NCI-H526 treated with DMSO at 0.1 percent for 48 hours (cell line): Measurements from ENCODE around the gene ROMO1.
"Not testable (repeated sequence)": the region's sequence is repeated elsewhere in the genome, so short reads cannot be mapped to it uniquely, and the experiment has no call there.

Source experiments
- DNase-seq: peaks from one replicate; lab custom pipeline; 2025; lab: John Stamatoyannopoulos, UW

Gene ROMO1

DNA sequence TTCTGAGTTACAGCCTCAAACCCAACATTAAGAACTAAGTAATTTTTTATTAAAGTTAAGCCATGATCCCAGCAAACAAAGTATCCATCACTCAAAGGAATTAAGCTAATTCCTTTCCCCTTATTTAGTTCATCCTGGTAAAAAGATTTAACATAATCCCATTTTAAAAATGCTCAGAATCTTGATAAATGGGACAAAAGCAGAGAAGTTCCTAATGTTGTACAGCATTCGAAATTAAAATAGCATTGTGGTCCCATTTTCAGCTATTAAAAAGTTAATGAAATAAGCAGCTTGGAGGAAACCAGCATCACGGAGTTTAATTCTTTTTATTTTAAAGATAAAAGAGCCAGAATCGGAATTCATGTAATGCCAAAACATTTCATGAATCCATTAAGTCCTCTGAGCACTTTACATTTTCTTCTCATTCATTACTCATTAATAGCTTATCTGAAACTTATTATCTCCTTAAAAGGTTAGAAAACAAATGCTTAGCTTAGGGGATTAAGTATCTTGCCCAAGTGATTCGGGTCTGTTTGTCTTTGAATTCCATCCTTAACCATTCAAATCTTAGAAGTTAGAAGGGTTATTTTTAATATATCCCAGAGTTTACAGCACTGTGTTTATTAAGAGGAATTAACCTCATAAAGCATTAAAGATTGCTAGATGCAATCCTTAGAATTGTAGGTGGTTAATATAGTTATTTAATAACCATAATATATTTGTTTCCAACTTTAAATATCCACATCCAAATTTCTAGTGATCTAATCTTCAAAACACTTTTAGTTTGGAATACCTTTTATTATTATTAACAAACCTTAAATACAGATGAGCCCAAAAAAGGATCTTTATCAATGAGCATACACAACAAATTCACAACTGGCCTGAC is 31.6 kb downstream of the ROMO1 start:
- no peak for DNase-seq

DNA sequence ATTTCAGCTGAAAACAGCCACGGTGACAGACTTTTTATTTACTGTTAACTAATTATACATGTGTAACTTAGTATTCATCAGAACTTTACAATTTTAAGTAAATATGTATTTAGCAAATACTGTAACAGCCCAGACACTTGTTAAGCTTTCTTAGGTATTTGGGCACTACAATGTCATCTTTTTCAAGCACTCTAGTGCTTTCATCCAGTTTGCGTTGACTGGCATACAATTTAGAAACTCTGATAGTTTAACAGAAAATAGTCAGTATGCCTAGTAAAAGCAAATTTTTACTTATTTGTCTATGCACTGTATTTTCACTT is 32.2 kb downstream of the ROMO1 start:
- no peak for DNase-seq

DNA sequence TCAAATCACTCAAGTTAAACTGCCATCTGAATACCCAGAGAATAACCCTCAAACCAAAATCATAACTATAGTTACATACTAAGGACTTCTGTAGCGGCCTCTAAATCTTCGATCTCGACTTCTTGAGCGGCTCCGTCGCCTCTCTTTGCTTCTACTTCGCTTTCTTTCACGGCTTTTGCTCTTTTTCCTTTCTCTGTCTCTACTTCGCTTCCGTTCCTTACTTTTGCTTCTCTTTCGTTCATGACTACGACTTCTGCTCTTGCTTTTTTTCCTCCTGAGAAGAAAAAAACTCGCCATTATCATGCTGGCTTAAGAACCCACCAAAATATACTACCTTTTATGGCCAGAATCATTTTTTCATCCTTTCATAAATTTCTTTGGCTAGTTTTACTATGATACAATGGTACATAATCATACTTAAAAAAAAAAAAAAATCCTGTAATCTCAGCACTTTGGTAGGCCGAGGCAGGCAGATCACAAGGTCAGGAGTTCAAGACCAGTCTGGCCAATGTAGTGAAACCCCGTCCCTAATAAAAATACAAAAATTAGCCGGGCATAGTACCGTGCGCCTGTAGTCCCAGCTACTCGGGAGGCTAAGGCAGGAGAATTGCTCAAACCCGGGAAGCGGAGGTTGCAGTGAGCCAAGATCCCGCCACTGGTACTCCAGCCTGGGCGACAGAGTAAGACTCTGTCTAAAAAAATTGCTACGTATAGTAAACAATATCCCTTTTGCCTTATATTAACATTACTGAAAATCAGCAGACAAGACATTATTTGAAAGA is 32.8 kb downstream of the ROMO1 start:
- no peak for DNase-seq

DNA sequence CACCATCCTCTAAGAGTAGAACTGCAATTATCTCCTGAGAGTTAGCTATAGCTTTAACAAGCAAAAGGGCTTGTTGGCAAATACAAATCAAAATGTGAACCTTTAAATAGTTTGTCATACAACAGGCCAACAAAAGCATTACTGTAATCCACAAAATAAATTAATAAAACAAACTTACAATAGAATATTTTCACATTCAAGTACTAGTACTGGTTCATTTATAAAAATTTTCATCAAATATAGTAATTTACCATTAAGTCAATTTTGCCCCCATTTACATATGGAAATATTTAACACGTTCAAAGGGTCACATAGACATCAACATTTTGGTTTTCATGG is 33.4 kb downstream of the ROMO1 start:
- DNase-seq = no peak

DNA sequence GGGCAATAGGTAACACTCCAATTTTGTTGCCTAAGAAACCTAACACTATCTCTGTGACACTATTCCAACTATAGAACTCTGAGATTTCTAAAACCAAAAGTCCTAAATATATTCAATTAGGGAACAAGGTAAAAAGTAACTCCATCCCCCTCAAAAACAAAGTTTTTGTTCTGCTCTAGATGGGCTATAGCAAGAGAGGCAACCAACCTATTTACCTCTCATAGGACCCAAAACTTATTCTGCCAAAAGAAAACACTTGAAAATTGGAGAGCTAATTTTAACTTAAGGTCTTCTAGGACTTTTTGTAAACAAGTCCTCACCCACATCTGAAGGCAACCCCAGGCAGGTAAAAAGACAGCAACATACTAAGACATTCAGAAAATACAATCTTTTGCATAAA is 35.2 kb downstream of the ROMO1 start:
- no peak for DNase-seq

DNA sequence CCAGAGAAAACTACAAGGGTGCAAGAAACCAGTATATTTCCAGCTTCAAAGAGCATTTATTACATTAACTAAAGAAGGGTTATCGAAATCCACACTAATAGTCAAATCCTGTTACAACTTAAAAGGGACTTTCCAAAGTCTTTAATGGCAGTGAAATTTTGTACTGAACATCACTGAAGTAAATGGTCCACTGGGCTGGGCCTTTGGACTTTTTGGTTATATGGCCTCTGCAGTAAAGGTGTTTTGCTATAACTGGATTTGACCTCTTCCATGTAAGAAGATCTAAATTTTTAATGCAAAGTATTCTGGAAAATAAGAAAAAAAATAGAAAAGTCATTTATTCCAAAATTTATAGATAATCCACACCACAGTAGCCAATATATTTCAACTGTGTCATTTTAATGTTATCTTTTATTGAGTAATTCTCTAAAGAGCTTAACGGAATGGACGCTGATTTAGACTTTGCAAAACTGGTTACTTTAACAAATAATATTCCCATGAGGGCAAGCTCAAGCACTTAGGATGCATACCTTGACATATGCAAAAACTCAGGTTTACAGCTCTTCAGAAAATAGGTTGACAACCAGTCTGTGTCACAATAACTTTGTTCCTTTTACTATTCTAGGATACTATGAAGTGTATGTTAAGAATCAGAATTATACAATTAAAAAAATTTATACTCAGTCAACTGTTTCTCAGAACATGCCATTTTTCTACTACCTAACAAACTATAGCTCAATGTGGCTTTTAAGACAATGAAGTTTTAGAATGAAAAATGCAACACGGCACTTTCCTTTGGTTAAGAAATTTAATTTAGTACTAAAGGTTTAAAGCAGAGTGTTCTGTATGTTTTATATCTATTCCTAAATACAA is 35.8 kb downstream of the ROMO1 start:
- no peak for DNase-seq

DNA sequence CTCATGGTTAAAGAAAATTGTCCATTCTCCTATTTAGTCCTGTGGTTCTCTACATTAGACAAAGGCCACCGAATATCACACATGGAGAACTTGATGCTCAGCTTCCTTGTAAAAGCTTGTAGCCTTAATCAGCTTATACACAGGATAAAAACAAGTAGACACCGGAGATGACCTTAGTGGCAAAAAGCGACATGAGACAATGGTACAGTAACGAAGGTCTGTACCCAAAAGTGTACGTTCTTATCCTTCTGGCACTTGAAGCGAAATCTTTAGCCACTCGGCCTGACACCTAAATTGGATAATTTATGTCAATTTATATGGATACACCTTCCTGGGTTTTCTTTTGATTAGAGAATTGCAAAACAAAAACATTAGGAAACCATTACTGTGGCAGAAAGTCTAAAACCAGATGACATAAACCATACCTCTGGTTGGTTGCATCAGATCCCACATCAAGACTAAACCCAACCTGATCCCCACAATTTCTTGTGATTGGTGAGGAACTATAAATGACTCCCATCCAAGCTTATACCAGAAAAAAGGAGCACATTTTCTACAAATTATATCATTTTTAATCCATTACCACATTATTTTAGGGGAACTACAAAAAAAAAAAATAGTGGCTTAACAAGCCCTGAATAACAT is 36.7 kb downstream of the ROMO1 start:
- DNase-seq = no peak

DNA sequence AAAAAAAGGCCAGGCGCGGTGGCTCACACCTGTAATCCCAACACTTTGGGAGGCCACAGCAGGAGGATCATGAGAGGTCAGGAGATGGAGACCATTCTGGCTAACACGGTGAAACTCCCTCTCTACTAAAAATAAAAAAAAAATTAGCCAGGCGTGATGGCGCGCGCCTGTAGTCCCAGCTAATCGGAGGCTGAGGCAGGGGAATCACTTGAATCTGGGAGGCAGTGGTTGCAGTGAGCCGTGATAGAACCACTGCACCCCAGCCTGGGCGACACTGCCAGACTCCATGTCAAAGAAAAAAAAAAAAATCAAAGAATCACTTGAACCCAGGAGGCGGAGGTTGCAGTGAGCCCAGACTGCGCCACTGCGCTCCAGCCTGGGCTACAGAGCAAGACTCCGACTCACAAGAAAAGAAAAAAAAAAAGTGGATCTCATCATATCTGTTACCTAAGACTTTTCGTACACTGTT is 38.7 kb downstream of the ROMO1 start:
- no peak for DNase-seq

DNA sequence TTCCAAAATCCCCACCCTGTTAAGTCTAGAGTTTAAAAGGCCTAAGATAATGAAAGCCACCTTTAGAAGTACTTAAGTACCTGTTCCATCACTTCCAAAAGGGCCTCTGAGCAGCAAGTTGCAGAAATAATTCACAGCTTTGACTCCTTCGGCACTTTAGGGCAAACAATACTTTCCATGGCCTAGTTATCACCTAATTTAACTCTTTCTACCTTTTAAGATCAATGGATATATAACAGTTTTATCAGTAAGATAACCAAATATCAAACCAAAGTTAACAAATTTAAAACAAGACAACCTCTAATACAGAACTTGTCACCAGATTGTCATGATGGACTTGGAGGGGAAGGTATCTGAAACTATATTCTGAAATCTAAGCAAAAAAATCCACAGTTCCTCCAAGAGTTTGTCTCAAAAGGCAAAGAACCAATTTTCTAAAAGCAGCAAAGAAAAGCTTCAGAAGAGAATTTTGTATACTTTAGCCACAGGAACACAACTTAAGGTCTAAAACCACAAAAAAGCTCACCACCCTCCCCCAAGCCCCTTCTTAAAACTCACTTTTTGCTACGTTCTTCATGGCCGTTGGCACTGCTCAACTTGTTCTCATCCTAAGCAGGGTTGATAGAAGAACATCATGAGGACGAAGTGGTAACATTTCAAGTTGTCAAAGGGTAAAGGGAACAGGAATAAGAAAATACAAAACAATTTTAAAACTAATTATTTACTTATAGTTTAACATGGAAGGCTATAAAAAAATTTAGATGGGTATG is 39.4 kb downstream of the ROMO1 start:
- no peak for DNase-seq

DNA sequence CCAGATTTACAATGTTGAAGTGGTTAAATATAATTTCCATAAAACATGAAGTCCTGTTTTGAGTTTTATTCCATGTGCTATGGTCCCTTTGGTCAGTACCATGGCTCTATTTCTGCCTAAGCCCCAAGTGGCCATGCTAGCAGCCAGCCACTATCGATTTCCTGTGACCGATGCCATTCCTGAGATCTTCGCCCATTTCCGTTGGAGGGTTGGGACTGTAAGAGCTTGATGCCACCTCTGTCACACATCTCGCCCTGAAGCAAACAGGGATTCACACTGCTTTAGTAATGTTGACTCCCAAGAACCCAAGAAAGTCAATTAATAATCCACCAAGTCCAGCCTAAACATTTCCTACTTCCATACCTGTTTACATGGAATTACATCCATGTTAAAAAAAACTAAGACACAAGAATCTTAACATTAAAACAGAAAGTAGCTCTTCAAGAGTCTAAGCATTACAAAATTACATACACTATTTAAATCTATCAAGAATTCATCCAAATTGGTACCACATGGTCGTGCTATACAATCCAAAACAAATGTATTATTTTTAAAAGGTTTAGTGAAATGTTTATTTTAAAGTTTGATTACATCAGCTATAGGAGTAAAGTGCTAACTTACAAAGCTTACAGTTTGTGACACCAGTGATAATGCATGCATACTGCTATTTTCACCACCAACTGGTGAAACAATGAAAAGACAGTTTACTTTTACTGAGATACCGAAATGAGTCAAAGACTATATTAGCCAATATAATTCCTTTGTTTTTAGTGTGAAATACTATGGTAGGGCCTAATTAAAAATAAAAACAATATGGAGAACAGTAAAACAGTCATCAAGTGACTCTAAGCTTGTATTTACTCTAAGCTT is 40.3 kb downstream of the ROMO1 start:
- DNase-seq = no peak

DNA sequence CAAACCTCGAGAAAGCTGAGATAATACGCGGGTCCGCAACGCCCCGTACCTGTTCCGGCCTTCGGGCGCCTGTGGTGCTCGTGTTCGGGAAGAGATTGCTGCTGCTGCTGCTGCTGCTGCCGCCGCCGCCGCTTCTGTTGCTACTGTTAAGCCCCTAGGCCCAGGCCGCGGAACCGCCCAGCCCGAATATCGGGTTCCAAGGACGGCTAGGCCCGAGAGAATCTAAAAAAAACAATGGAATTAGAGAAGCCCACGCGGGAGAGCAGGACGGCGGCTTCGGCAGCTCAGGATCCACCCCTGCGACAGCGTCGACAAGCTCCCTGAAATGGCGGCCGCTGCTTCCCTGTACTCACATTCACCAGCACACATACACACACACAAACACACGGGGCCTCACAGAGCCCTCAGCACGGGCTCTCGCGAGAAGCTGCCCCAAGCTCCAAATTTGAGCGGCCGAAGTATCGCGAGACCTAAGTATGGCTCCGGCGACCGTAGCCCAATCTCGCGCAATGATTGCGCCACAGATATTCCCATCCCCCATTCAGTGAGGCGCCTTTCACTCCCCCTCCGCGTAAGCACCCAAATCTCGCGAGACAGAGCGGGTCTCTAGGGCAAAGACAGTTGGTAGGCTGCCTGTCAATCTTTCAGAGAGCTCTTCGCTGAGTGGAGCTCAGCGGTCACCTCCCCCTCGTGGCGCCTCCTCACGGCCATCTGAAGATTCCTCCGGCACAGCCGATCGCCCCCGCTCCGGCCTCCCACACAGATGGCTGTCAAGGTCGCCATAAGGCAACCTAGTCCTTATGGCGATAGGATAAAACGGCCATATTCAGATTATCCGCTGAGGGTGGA is 42.9 kb downstream of the ROMO1 start, which contains the start of gene RBM39:
Gene RBM39, minus strand, starts transcription at position 369 of the 849 bp plus-strand sequence. CDS start 1,386 bp downstream, outside the sequence.
- DNase-seq = peak; percentile 99

DNA sequence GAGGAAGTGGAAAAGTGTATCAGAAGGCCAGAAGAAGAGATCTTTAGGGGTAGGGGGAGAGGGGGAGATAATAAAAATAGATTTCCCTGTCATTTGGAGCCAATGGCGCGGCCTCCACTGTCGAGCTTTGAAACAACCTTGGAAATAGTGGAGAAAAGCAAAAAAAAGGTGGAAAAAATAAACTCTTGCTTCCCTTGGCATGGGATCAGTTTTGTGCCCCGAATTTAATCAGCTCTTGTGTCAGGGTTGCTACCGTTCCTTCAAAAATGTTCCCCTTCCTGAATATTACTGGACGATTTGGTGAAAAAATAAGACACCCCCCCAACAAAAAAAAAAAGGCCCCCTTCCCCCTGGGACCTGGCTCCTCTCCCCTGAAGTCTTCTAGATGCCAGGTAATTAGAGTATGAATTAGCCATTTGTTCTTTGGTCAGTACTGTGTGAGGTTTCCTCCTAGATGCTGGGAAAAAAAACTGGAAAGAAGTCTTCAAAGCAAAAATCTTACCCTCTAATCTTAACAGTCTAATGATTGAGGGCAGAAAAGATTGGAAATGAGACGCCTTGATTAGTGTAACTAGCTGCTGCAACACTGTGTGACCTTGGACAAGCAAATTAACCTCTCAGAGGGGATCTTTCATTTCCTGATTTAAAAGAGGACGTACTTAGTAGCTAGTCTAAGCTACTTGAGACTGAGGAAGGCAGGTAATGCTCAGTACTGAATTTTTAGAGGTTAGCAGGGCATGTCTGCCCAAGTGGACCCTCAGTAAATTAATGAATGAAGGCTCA is 43.7 kb downstream of the ROMO1 start:
- no peak for DNase-seq

DNA sequence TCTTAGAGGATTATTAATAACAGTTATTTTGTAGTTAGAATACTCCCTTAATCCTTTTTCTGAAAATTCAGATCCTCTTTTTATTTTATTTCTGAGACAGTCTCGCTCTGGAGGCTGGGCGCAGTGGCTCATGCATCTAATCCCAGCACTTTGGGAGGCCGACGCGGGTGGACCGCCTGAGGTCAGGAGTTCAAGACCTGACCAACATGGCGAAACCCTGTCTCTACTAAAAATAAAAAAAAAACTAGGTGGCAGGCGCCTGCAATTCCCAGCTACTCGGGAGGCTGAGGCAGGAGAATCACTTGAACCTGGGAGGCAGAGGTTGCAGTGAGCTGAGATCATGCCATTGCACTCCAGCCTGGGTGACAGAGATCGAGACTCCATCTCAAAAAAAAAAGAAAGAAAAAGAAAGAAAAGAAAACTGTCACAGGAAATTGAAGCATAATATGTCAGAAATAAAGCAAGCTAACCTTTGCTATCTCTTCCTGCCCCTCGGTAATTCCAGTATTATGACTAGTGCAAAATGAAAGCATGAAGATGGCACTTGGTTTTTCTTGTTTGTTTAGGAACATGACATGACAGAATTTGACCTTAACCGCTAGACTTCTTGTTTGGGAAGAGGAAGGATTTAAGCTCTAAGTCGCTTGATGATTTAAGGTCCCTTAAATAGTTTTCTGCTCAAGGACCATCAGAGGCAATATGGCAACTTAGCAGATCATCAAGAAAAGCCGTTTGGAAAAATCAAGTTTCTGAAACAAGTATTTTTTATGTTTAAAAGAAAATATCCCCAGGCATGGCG is 44.7 kb downstream of the ROMO1 start:
- no peak for DNase-seq

DNA sequence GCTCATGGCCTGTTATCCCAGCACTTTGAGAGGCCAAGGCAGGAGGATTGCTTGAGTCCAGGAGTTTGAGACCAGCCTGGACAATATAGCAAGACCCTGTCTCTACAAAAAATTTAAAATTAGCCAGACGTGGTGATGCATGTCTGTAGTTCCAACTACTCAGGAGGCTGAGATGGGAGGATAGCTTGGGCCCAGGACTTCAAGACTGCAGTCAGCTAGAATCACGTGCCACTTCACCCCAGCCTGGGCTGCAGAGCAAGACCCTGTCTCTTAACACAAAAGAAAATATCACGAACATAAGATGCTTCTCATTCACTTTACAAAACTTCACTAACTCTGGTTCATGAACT is 45.3 kb downstream of the ROMO1 start:
- DNase-seq = not testable (repeated sequence)
